Mucosa of descending colon (tissue), 3 donors: ENCODE measurements around the gene YKT6. TPM values are rescaled to one million over a fixed set of nuclear protein-coding genes. Genes with fewer than 3 reads are reported as not detected.

Experiments
- ATAC-seq: fragments of 200-7000 bp; cut with Tn5 transposase; one replicate; pipeline ENCODE4 v1.9.1; 2020; ENCODE audit warnings: mild to moderate bottlenecking, moderate library complexity
- DNase-seq, 3 donors: peaks; one replicate each; pipeline ENCODE4 v3.0.0-alpha.2; 2020
- H3K36me3 ChIP-seq: fragments of 200-600 bp; one replicate; pipeline ENCODE4 v1.8.0; 2021; ENCODE audit warnings: low read depth, mild to moderate bottlenecking
- H3K4me1 ChIP-seq: fragments of 200-600 bp; one replicate; pipeline ENCODE4 v1.8.0; 2021; ENCODE audit warnings: low read depth, mild to moderate bottlenecking
- H3K4me3 ChIP-seq: fragments of 200-600 bp; one replicate; pipeline ENCODE4 v1.8.0; 2021; ENCODE audit warnings: mild to moderate bottlenecking
- H3K9me3 ChIP-seq: fragments of 200-600 bp; one replicate; pipeline ENCODE4 v1.8.0; 2021; ENCODE audit warnings: mild to moderate bottlenecking
- intact Hi-C, 2 donors: fragments of 100-400 bp; cut with DNase I in 1 of 2; cut with micrococcal nuclease in 1 of 2; formaldehyde crosslinking; loops; one replicate each; pipeline versions ENCODE4 v1.11.0 to v1.11.1; 2022; cut with DNase I, micrococcal nuclease
- total RNA-seq, 3 donors: library from RNA; stranded (reverse); fragmentation: NEBNext Ultra II Directional in 2 of 3; extraction: Animal tissue kit (Norgen Biotek cat#: 25700) in 2 of 3; gene quantifications; one replicate each; pipeline versions ENCODE4 v1.2.1 to v1.2.4, GENCODE V29; 2021 to 2023
- TF ChIP-seq, protein P1 (sequence below): fragments of 200-600 bp; IDR thresholded peaks from one replicate; pipeline ENCODE4 v1.8.0; 2022; ENCODE audit warnings: antibody characterized with exemption, mild to moderate bottlenecking
- donor health status: DM: no; HTN: no; CAD: no; lungs with moderate emphysema.
- donor health status: DM: no; HTN: no; CAD: no.
- donor health status: DM: no; HTN: yes; CAD: no.

YKT6 gene
- total RNA-seq, 3 donors from 2014 or later = 72.0 to 79.5 (median 79.0) TPM

DNA sequence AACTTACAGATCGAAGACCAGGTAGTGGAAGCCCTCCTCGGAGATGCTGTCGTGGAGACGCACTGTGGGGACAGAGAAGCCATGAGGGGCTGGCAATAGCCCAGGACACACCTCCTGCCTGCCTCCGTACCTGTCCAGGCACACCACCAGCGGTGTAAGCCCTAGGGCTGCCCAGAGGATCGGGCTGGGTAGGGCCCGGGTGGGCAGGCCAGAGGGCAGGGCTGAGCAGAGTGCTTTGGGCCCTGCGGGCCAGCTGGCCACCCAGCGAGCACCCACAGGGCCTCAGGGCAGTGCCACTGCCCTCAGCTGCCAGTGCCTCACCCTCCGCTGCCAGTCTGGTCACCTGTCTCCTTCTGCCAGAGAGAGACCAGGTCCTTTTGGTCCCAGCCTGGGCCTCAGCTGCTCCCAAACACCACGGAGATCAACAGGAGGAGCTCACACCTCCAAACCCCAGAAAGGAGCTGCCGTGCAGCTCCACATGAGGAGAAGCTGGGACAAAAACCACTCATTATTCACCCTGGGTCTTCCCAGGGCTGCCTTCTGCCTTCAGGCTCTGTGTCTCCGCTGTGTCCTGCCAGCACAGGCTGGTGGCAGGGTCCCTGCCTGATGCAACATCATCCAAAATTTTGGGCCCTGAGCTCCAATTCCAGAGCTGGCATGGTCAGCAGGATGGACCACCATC lies 58.2 kb downstream of the YKT6 start:
- intact Hi-C loops = no loop called here
- H3K4me1 ChIP-seq = peaks cover 15% of the 10 kb centered on the region
- DNase-seq (no peak), ATAC-seq (no peak)
- no peaks in the 10 kb centered on the region for H3K9me3 ChIP-seq
- TF ChIP-seq, protein P1, sequence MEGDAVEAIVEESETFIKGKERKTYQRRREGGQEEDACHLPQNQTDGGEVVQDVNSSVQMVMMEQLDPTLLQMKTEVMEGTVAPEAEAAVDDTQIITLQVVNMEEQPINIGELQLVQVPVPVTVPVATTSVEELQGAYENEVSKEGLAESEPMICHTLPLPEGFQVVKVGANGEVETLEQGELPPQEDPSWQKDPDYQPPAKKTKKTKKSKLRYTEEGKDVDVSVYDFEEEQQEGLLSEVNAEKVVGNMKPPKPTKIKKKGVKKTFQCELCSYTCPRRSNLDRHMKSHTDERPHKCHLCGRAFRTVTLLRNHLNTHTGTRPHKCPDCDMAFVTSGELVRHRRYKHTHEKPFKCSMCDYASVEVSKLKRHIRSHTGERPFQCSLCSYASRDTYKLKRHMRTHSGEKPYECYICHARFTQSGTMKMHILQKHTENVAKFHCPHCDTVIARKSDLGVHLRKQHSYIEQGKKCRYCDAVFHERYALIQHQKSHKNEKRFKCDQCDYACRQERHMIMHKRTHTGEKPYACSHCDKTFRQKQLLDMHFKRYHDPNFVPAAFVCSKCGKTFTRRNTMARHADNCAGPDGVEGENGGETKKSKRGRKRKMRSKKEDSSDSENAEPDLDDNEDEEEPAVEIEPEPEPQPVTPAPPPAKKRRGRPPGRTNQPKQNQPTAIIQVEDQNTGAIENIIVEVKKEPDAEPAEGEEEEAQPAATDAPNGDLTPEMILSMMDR = no peak
- no peak overlapping the region for H3K4me3 ChIP-seq
- H3K36me3 ChIP-seq = no peaks in the 10 kb centered on the region

DNA sequence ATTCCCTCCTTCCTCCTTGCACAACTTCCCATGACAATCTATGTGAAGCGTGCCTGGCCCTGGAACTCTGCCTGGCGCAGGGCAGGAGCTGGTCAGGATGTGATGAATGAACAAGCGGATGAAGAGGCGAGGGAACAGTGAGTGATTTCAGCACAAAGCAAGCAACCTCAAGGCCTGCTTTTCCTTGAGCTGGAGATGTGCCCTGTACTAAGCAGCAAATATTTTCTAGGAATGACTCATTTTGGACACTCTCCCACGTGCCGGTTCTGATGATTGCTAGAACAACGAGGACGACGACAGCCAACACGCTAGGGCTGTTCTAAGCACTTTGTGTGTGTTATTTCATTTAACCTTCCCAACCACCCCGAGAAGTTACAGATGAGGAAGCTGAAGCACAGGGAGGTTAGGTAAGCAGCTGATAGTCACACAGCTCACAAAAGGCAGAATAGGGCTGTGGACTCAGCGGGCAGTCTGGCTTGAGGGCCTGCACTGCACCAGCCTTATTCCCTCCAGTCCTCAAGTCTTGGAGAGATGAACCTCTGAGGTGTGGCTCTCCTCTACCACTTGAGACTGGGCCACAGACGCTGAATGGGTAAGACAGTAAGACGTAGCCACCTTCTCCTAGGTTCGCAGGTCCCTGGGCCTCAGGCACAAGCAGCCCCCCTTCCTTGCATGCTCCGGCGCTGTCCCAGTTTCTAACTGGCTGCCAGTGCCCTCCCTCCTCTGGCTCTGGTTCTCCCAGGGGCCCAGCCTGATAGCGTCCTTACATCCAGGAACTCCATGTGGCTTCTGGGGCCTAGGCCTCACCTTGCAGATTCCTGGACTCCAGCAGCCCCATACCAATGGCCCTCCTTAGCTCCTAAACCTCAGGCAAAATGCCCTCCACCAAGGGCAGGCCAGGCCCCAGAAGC lies 59.0 kb downstream of the YKT6 start:
- H3K4me1 ChIP-seq = peaks cover 15% of the 10 kb centered on the region
- no peak overlapping the region for H3K4me3 ChIP-seq
- no peaks in the 10 kb centered on the region for H3K9me3 ChIP-seq
- intact Hi-C loops = no loop called here
- H3K36me3 ChIP-seq = no peaks in the 10 kb centered on the region
- TF ChIP-seq, protein P1 = no peak
- DNase-seq (peak in 2 of 3 donors; percentile 37 to 39), ATAC-seq (peak; percentile 11)

DNA sequence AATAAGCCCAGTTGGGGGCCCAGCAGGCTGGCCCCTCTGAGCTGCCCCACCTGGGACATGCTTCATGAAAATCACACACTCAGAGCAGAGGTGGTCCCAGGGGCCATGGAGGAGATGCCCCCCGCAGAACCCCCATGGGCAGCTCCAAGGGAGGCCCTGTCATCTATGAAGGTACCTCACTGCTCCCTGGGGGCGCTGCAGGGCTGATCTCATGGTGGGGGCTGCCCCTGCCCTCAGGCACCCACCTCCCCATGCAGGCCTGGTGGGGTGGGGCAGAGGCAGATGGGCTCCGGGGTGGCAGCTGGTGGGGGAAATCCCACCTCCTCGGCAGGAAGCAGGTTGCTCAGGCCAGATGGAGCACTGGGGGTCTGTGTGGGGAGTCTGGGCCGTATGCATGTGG lies 60.5 kb downstream of the YKT6 start:
- peaks cover 15% of the 10 kb centered on the region for H3K4me1 ChIP-seq

DNA sequence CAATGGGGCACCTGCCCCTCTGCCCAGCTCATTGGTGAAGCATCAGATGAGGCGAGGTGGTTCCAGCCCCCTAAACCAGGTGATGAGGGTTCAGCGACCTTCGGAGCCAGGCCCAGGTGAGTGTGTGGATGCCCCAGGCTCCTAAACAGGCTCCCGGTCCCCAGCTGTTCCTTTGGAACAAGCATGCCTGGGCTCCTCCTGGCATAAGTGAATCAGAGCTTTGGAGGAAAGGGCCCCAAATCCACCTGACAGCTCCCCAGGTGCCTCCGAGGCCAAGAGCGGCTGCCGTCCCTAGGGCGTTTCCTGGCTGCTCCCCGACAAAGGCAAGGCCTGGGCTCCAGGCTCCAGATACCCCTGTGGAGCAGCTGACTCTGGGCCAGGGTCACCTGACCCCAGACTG lies 61.3 kb downstream of the YKT6 start:
- ATAC-seq = no peak

More for the DNA sequence above, 60.5 kb downstream of the YKT6 start:
- TF ChIP-seq, protein P1 = no peak
- H3K9me3 ChIP-seq = no peaks in the 10 kb centered on the region
- intact Hi-C loops = no loop called here
- no peak for ATAC-seq
- DNase-seq = no peak
- H3K36me3 ChIP-seq = no peaks in the 10 kb centered on the region
- H3K4me3 ChIP-seq = no peak overlapping the region

DNA sequence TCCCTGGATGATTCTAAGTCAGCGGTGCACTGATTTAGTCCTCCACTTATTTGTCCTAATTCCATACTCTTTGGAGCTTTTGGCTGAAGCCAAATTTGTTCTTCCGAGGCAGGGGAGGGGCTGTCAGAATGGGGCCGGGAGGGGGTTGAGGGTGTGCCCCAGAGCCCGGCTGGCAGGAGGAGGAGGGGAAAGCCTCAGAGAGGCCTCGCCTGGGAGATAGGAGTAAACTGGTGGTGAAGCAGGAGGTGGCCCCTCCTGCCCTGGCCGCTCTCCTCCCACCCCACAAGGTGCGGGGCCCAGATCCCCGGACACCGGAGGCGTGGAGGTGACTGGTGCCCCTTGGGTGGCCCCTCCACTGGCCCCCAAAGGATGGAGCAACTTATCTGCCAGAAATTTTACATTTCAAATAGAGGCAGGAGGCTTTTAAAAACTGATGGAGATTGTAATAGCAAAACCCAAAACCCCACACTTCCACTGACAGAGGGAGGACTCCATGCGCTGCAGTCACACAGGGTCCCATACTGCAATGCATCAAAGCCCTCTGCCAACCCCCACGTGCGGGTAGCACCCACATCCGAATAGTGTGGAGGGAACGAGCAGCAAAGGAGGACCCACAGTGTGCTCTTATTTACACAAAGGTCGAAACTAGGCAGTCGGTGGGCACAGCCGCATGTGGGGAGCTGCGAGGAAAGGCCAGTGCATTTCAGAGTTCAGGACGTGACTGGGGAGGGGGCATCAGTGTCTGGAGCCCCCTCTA lies 62.7 kb downstream of the YKT6 start:
- ATAC-seq (no peak), DNase-seq (no peak)
- H3K4me1 ChIP-seq = peaks cover 4% of the 10 kb centered on the region
- no peaks in the 10 kb centered on the region for H3K9me3 ChIP-seq
- no peak overlapping the region for H3K4me3 ChIP-seq
- TF ChIP-seq, protein P1 = no peak
- intact Hi-C loops = no loop called here
- H3K36me3 ChIP-seq = no peaks in the 10 kb centered on the region

More for the DNA sequence above, 61.3 kb downstream of the YKT6 start:
- Histone ChIP-seq H3K36me3 (no peaks in the 10 kb centered on the region), H3K9me3 (no peaks in the 10 kb centered on the region), H3K4me3 (no peak overlapping the region), H3K4me1 (peaks cover 15% of the 10 kb centered on the region)
- DNase-seq = no peak
- TF ChIP-seq, protein P1 = no peak
- intact Hi-C loops = no loop called here
